K562 (cell line): ENCODE measurements around the gene PRSS8. TPM values are rescaled to one million over a fixed set of nuclear protein-coding genes. Genes with fewer than 3 reads are reported as not detected.
A peak's percentile ranks its signal among the peaks of the same experiment; 100 is the strongest.

Source experiments
- CCAR2 ChIP-seq: fragments of 200-400 bp; formaldehyde crosslinking; IDR thresholded peaks from 2 replicates; pipeline ENCODE4 v1.6.1; 2017; ENCODE audit warnings: mild to moderate bottlenecking, low read depth, low read length
- CXXC5 ChIP-seq: fragments of 250-450 bp; sonication (Bioruptor Pico); IDR thresholded peaks from 2 replicates; pipeline ENCODE4 v1.8.0; 2022; ENCODE audit warnings: inconsistent platforms, mild to moderate bottlenecking, moderate library complexity
- GTF2E2 ChIP-seq: fragments of 200-800 bp; sonication (Bioruptor generic); IDR thresholded peaks from 2 replicates; pipeline ENCODE4 v1.6.1; 2016; ENCODE audit warnings: missing genetic modification characterization, missing compliant biosample characterization
- HDAC2 ChIP-seq: fragments of 450-650 bp; IDR thresholded peaks from 2 replicates; pipeline ENCODE4 v1.6.1; 2016; ENCODE audit warnings: mild to moderate bottlenecking
- HDAC3 ChIP-seq: fragments of 450-650 bp; IDR thresholded peaks from 2 replicates; pipeline ENCODE4 v1.6.1; 2018; ENCODE audit warnings: borderline replicate concordance, mild to moderate bottlenecking, moderate library complexity; ENCODE audit not compliant: partially characterized antibody
- HDAC8 ChIP-seq: fragments of 450-650 bp; IDR thresholded peaks from 2 replicates; pipeline ENCODE4 v1.6.1; 2016; ENCODE audit warnings: mild to moderate bottlenecking, missing genetic modification characterization, moderate library complexity, missing compliant biosample characterization
- L3MBTL2 ChIP-seq: fragments of 450-650 bp; IDR thresholded peaks from 2 replicates; pipeline ENCODE4 v1.6.1; 2016; ENCODE audit warnings: mild to moderate bottlenecking, moderate library complexity
- MBD2 ChIP-seq: sonication (generic); IDR thresholded peaks from 2 replicates; pipeline ENCODE4 v1.6.1; 2016; ENCODE audit warnings: low read depth, borderline replicate concordance
- PML ChIP-seq: IDR thresholded peaks from 2 replicates; pipeline ENCODE4 v1.6.1; 2012; ENCODE audit warnings: low read length, inconsistent platforms
- RNF2 ChIP-seq: sonication (generic); IDR thresholded peaks from 2 replicates; pipeline ENCODE4 v1.6.1; 2016
- SMARCB1 ChIP-seq: IDR thresholded peaks from 2 replicates; pipeline ENCODE4 v1.6.1; 2011; ENCODE audit warnings: improper control_type of control experiment, low read depth; ENCODE audit not compliant: insufficient read length
- SOX6 ChIP-seq: fragments of 450-650 bp; IDR thresholded peaks from 2 replicates; pipeline ENCODE4 v1.6.1; 2014; ENCODE audit warnings: mild to moderate bottlenecking
- ZKSCAN3 ChIP-seq: fragments of 250-450 bp; sonication (Bioruptor Pico); IDR thresholded peaks from 2 replicates; pipeline ENCODE4 v1.4.0; 2020
- ZNF282 ChIP-seq: sonication (generic); formaldehyde crosslinking; IDR thresholded peaks from 2 replicates; pipeline ENCODE4 v1.8.1; 2023; ENCODE audit warnings: missing genetic modification reagents
- ZNF778 ChIP-seq: fragments of 450-650 bp; formaldehyde crosslinking; IDR thresholded peaks from 2 replicates; pipeline ENCODE4 v1.4.0; 2020; ENCODE audit warnings: mild to moderate bottlenecking, moderate library complexity
- polyA plus RNA-seq, 8 experiments: library from polyadenylated mRNA; depleted of rRNA in 4 of 8; stranded (reverse) in 5 of 8; unstranded in 3 of 8; fragments of >200 nt; fragmentation: Nextera tagmentation in 2 of 8; fragmentation: Illumina TruSeq in 1 of 8; extraction: Ambion mirVana in 2 of 8; extraction: Trizol in 1 of 8; gene quantifications; 2 replicates each; pipeline versions ENCODE4 v1.2.1 to v1.2.3, GENCODE V29; 2011 to 2014; ENCODE audit warnings: inconsistent platforms in 1 of 8, missing spikeins in 1 of 8
- total RNA-seq, 7 experiments: library from RNA; depleted of rRNA in 6 of 7; stranded (reverse); fragments of >200 nt in 6 of 7; fragmentation: Illumina TruSeq in 2 of 7; extraction: Trizol in 2 of 7; gene quantifications; 2 replicates each; pipeline versions ENCODE4 v1.2.1 to v1.2.3, GENCODE V29; 2011 to 2021; ENCODE audit warnings: low replicate concordance in 1 of 7
- TF ChIP-seq, protein P1 (sequence below): IDR thresholded peaks from 2 replicates; pipeline ENCODE4 v1.6.1; 2014; ENCODE audit warnings: antibody characterized with exemption
- TF ChIP-seq, protein P2 (sequence below): fragments of 450-650 bp; IDR thresholded peaks from 2 replicates; pipeline ENCODE4 v1.7.1; 2018; ENCODE audit warnings: mild to moderate bottlenecking, low read depth; ENCODE audit not compliant: partially characterized antibody
- TF ChIP-seq, protein P3 (sequence below): fragments of 250-450 bp; sonication (Bioruptor Pico); IDR thresholded peaks from 2 replicates; pipeline ENCODE4 v1.8.0; 2021; ENCODE audit warnings: mild to moderate bottlenecking, moderate library complexity
- TF ChIP-seq, protein P4 (sequence below): fragments of 450-650 bp; IDR thresholded peaks from 2 replicates; pipeline ENCODE4 v1.6.1; 2016; ENCODE audit warnings: missing biosample characterization, missing genetic modification characterization
- TF ChIP-seq, protein P5 (sequence below): fragments of 450-650 bp; formaldehyde crosslinking; conservative IDR thresholded peaks from 2 replicates; pipeline ENCODE4 v1.4.0; 2022; ENCODE audit warnings: mild to moderate bottlenecking, missing genetic modification characterization
- TF ChIP-seq, protein P6 (sequence below): sonication (generic); formaldehyde crosslinking; IDR thresholded peaks from 2 replicates; pipeline ENCODE4 v1.8.0; 2022; ENCODE audit warnings: missing genetic modification reagents, mild to moderate bottlenecking, moderate library complexity, borderline replicate concordance

Gene PRSS8
- total and polyA plus RNA-seq, 9 of the 15 experiments (the other 6 are each of a cell fraction or from before 2014, with no cell fraction given) = 0.25 to 3.9 (median 1.3) TPM; not detected in 1

DNA sequence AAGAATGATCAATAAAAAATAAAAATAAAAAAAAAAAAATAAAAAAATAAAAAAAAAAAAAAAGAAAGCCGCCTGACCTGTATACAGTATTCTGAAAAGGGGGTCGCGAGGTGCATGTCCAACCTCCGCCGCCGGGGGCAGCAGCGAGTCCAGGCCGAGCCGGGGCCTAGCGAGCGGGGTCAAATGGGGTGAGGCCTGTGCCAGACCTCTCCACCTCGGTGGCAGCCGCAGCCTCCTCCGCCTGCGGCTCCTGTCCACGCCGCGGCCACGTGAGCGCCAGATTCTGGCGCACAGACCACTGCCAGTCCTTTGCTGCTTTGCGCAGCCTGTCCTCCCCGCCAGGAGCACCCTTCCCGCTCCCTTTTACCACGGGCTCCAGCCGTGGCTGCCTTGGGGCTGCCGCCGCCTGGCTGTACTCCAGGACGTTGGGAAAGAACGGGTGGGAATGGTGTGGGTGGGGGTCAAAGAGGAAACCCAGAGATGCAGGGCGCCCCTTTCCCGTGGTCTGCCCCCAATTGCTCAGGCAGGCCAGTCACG is 29.8 kb downstream of the PRSS8 start (continued):
- TF ChIP-seq, protein P1, sequence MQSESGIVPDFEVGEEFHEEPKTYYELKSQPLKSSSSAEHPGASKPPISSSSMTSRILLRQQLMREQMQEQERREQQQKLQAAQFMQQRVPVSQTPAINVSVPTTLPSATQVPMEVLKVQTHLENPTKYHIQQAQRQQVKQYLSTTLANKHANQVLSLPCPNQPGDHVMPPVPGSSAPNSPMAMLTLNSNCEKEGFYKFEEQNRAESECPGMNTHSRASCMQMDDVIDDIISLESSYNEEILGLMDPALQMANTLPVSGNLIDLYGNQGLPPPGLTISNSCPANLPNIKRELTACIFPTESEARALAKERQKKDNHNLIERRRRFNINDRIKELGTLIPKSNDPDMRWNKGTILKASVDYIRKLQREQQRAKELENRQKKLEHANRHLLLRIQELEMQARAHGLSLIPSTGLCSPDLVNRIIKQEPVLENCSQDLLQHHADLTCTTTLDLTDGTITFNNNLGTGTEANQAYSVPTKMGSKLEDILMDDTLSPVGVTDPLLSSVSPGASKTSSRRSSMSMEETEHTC = peak; percentile 46; the same call in 1 of the 2 replicates
- peak; percentile 70 for TF ChIP-seq SOX6
- TF ChIP-seq CCAR2 = no peak
- TF ChIP-seq, protein P2, sequence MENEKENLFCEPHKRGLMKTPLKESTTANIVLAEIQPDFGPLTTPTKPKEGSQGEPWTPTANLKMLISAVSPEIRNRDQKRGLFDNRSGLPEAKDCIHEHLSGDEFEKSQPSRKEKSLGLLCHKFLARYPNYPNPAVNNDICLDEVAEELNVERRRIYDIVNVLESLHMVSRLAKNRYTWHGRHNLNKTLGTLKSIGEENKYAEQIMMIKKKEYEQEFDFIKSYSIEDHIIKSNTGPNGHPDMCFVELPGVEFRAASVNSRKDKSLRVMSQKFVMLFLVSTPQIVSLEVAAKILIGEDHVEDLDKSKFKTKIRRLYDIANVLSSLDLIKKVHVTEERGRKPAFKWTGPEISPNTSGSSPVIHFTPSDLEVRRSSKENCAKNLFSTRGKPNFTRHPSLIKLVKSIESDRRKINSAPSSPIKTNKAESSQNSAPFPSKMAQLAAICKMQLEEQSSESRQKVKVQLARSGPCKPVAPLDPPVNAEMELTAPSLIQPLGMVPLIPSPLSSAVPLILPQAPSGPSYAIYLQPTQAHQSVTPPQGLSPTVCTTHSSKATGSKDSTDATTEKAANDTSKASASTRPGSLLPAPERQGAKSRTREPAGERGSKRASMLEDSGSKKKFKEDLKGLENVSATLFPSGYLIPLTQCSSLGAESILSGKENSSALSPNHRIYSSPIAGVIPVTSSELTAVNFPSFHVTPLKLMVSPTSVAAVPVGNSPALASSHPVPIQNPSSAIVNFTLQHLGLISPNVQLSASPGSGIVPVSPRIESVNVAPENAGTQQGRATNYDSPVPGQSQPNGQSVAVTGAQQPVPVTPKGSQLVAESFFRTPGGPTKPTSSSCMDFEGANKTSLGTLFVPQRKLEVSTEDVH = peak; percentile 52
- TF ChIP-seq, protein P3, sequence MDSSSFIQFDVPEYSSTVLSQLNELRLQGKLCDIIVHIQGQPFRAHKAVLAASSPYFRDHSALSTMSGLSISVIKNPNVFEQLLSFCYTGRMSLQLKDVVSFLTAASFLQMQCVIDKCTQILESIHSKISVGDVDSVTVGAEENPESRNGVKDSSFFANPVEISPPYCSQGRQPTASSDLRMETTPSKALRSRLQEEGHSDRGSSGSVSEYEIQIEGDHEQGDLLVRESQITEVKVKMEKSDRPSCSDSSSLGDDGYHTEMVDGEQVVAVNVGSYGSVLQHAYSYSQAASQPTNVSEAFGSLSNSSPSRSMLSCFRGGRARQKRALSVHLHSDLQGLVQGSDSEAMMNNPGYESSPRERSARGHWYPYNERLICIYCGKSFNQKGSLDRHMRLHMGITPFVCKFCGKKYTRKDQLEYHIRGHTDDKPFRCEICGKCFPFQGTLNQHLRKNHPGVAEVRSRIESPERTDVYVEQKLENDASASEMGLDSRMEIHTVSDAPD = peak; percentile 83; the same call in 1 of the 2 replicates
- TF ChIP-seq PML = no peak
- TF ChIP-seq ZKSCAN3 = no peak
- TF ChIP-seq HDAC2 = 0 out of 2 replicates have a peak, but pooled peaks have one; percentile 37
- TF ChIP-seq HDAC8 (tag) = no peak
- TF ChIP-seq, protein P4, sequence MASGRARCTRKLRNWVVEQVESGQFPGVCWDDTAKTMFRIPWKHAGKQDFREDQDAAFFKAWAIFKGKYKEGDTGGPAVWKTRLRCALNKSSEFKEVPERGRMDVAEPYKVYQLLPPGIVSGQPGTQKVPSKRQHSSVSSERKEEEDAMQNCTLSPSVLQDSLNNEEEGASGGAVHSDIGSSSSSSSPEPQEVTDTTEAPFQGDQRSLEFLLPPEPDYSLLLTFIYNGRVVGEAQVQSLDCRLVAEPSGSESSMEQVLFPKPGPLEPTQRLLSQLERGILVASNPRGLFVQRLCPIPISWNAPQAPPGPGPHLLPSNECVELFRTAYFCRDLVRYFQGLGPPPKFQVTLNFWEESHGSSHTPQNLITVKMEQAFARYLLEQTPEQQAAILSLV (tag) = no peak
- TF ChIP-seq, protein P5, sequence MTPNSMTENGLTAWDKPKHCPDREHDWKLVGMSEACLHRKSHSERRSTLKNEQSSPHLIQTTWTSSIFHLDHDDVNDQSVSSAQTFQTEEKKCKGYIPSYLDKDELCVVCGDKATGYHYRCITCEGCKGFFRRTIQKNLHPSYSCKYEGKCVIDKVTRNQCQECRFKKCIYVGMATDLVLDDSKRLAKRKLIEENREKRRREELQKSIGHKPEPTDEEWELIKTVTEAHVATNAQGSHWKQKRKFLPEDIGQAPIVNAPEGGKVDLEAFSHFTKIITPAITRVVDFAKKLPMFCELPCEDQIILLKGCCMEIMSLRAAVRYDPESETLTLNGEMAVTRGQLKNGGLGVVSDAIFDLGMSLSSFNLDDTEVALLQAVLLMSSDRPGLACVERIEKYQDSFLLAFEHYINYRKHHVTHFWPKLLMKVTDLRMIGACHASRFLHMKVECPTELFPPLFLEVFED (CRISPR knock-in tag) = peak; percentile 75; the same call in 1 of the 2 replicates
- TF ChIP-seq ZNF778 (CRISPR knock-in tag) = no peak
- peak; percentile 76 for TF ChIP-seq HDAC3
- no peak for TF ChIP-seq SMARCB1
- TF ChIP-seq RNF2 = peak; percentile 78; the same call in 1 of the 2 replicates
- no peak for TF ChIP-seq GTF2E2 (tag)
- no peak for TF ChIP-seq MBD2
- TF ChIP-seq, protein P6, sequence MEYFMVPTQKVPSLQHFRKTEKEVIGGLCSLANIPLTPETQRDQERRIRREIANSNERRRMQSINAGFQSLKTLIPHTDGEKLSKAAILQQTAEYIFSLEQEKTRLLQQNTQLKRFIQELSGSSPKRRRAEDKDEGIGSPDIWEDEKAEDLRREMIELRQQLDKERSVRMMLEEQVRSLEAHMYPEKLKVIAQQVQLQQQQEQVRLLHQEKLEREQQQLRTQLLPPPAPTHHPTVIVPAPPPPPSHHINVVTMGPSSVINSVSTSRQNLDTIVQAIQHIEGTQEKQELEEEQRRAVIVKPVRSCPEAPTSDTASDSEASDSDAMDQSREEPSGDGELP = peak; percentile 80
- TF ChIP-seq L3MBTL2 = peak; percentile 95
- TF ChIP-seq ZNF282 (CRISPR knock-in tag) = no peak
- peak; percentile 91 for TF ChIP-seq CXXC5 (CRISPR knock-in tag)
